NCI-H2081 treated with DMSO at 0.1 percent for 48 hours (cell line): ENCODE results near the gene HIVEP1.

Experiments
- DNase-seq: peaks from one replicate; lab custom pipeline; 2025; lab: John Stamatoyannopoulos, UW

Gene HIVEP1

DNA sequence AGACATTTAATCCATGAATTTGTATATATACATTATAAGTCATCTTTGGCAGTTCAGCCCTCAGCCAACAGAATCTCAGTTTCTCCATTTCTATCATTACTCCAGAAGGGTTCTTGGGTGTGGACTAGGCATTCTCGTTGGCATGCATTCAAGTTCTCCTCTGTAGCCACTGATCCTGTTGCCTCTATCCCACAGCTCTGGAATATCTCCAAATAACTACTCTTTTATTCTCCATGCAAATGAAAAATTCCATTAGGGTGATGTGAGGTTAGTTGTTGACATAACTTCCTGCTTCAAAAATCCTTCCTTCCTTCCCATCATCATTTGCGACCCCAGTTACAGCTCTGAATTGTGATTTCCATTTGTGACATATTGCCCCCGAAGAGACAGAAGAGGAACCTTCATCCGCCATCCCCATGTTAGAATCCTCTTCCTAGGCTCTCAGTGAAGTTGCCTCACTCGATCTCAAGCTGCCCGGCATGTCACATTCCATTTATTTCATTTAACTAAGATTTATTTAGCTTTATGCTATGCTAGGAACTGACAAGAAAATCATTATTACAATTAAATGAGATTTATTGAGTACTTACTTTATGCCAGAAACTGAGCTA, 184.3 kb downstream of the HIVEP1 start:
- DNase-seq, result no peak

GRCh38 chr6:12198851-12199250, 186.7 kb downstream of the HIVEP1 start:
- no peak for DNase-seq

GRCh38 chr6:12200015-12200564, 188.0 kb downstream of the HIVEP1 start:
- no peak for DNase-seq

GRCh38 chr6:12200761-12201160, 188.6 kb downstream of the HIVEP1 start:
- DNase-seq, result no peak

- no peak for DNase-seq
Observed at GRCh38 chr6:12203001-12203400, 190.9 kb downstream of the HIVEP1 start.

- no peak for DNase-seq
Observed at GRCh38 chr6:12208190-12208589, 196.1 kb downstream of the HIVEP1 start.

DNA sequence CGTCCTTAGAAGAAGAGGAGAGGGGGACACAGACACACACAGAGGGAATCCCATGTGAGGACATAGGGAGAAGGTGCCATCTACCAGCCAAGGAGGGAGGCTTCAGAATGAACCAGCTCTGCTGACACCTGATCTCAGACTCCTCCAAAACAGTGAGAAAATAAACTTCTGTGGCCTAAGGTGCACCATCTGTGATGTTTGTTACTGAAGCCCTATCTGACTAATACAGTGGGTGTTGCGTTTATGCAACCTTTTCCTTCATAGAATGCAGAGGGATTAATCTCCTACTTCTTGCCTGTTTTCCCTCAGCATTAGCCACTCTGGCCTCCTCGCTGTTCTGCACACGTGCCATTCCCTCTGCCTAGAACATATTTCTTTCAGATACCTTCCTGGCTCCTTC, 196.6 kb downstream of the HIVEP1 start:
- no peak for DNase-seq
